Type B pancreatic cell (in vitro differentiated cells): ENCODE measurements around the gene CFD. TPM values are rescaled to one million over a fixed set of nuclear protein-coding genes. Genes with fewer than 3 reads are reported as not detected.

Source experiments
- DNase-seq: peaks from one replicate; pipeline ENCODE4 v3.0.0; 2021; ENCODE audit warnings: mixed read lengths; ENCODE audit not compliant: unreplicated experiment; ENCODE audit errors: extremely low spot score
- H3K27ac Mint-ChIP-seq: 2 replicates; pipeline ENCODE4 v1.8.0; 2021; ENCODE audit warnings: mild to moderate bottlenecking, mixed read lengths
- H3K27me3 Mint-ChIP-seq: 2 replicates; pipeline ENCODE4 v1.8.0; 2021; ENCODE audit warnings: mixed read lengths
- H3K36me3 Mint-ChIP-seq: 2 replicates; pipeline ENCODE4 v1.8.0; 2021; ENCODE audit warnings: mixed read lengths
- H3K4me1 Mint-ChIP-seq: one replicate; pipeline ENCODE4 v1.8.0; 2021; ENCODE audit warnings: mixed read lengths; ENCODE audit not compliant: unreplicated experiment
- H3K4me3 Mint-ChIP-seq: 2 replicates; pipeline ENCODE4 v1.8.0; 2021; ENCODE audit warnings: mild to moderate bottlenecking, mixed read lengths
- H3K9me3 Mint-ChIP-seq: 2 replicates; pipeline ENCODE4 v1.8.0; 2021; ENCODE audit warnings: mixed read lengths
- total RNA-seq: library from RNA; stranded (reverse); gene quantifications from 2 replicates; pipeline ENCODE4 v1.2.1, GENCODE V29; 2021; ENCODE audit warnings: low replicate concordance
- TF ChIP-seq, protein P1 (sequence below): fragments of 200-600 bp; sonication (generic); conservative IDR thresholded peaks from 2 replicates; pipeline ENCODE4 v1.5.0; 2021; ENCODE audit warnings: antibody characterized with exemption, mild to moderate bottlenecking

Gene CFD
- total RNA-seq, 1 donor from 2014 or later = 5.5 TPM

DNA sequence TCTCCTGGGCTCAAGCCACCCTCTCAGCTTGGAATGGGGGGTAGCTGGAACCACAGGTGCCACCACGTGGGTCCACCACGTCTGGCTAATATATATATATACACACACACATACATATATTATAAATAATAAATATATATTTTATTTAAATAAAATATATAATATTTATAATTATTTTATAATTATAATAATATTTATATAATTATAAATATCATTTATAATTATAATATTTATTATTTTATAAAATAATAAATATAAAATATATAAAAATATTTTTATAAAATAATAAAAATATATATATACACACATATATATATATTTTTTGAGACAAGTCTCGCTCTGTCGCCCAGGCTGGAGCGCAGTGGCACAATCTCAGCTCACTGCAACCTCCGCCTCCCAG lies 4.9 kb upstream of the CFD start:
- Mint-ChIP-seq H3K27me3 (peaks cover 6% of the 10 kb centered on the region), H3K9me3 (no peaks in the 10 kb centered on the region), H3K4me1 (no peaks in the 10 kb centered on the region), H3K4me3 (no peak overlapping the region), H3K36me3 (no peaks in the 10 kb centered on the region), H3K27ac (no peak overlapping the region)
- no peak for DNase-seq
- TF ChIP-seq, protein P1, sequence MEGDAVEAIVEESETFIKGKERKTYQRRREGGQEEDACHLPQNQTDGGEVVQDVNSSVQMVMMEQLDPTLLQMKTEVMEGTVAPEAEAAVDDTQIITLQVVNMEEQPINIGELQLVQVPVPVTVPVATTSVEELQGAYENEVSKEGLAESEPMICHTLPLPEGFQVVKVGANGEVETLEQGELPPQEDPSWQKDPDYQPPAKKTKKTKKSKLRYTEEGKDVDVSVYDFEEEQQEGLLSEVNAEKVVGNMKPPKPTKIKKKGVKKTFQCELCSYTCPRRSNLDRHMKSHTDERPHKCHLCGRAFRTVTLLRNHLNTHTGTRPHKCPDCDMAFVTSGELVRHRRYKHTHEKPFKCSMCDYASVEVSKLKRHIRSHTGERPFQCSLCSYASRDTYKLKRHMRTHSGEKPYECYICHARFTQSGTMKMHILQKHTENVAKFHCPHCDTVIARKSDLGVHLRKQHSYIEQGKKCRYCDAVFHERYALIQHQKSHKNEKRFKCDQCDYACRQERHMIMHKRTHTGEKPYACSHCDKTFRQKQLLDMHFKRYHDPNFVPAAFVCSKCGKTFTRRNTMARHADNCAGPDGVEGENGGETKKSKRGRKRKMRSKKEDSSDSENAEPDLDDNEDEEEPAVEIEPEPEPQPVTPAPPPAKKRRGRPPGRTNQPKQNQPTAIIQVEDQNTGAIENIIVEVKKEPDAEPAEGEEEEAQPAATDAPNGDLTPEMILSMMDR = no peak

DNA sequence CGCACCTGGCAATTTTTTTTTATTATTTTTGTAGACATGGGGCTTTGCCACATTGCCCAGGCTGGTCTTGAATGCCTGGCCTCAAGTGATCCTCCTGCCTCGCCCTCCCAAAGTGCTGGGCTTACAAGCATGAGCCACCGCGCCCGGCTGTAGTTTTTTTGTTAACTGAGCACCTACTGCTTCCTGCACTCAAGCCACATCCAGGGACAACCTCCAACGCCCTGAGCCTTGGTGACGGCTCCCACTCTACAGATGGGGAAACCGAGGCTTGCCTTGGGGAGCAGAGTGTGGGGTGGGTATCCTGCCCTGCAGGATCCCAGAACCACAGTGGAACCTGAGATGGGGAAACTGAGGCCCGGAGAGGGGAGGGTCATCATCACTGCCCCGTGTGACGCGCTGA lies 4.3 kb upstream of the CFD start:
- no peak overlapping the region for H3K27ac Mint-ChIP-seq

DNA sequence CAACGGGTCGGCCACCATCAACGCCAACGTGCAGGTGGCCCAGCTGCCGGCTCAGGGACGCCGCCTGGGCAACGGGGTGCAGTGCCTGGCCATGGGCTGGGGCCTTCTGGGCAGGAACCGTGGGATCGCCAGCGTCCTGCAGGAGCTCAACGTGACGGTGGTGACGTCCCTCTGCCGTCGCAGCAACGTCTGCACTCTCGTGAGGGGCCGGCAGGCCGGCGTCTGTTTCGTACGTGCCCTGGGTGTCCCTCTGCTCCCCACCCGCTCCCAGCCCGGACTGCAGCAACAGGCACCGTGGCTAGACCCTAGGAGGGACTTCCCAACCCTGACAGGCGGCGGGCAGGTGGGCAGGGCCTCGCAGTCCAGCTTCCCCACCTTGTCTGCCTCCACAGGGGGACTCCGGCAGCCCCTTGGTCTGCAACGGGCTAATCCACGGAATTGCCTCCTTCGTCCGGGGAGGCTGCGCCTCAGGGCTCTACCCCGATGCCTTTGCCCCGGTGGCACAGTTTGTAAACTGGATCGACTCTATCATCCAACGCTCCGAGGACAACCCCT lies 3.8 kb upstream of the CFD start:
- no peaks in the 10 kb centered on the region for H3K9me3 Mint-ChIP-seq
- H3K4me1 Mint-ChIP-seq = no peaks in the 10 kb centered on the region
- no peaks in the 10 kb centered on the region for H3K36me3 Mint-ChIP-seq
- TF ChIP-seq, protein P1 = no peak
- peaks cover 11% of the 10 kb centered on the region for H3K27me3 Mint-ChIP-seq
- no peak overlapping the region for H3K27ac Mint-ChIP-seq
- DNase-seq = no peak
- H3K4me3 Mint-ChIP-seq = no peak overlapping the region

More for the DNA sequence above, 4.3 kb upstream of the CFD start:
- TF ChIP-seq, protein P1 = no peak
- DNase-seq = no peak
- H3K4me3 Mint-ChIP-seq = no peak overlapping the region
- H3K27me3 Mint-ChIP-seq = peaks cover 11% of the 10 kb centered on the region
- H3K4me1 Mint-ChIP-seq = no peaks in the 10 kb centered on the region
- no peaks in the 10 kb centered on the region for H3K36me3 Mint-ChIP-seq
- H3K9me3 Mint-ChIP-seq = no peaks in the 10 kb centered on the region

DNA sequence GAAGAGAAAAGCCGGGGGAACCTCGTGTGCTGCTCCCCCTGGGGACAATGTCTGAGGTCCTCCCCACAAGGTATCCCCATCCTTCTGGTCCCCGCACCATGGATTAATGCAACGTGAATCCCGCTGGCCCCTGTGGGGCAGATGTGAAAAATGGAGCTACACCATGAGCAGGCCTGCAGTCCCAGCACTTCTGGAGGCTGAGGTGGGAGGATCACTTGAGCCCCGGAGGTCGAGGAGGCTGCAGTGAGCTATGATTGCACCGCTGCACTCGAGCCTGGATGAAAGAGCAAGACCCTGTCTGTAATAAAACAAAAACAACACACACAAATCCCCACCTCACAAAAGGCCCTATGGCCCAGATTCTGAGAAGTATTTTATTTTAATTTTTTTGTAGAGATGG lies 1.2 kb upstream of the CFD start:
- Mint-ChIP-seq H3K4me1 (no peaks in the 10 kb centered on the region), H3K4me3 (no peak overlapping the region), H3K27ac (no peak overlapping the region), H3K36me3 (no peaks in the 10 kb centered on the region), H3K9me3 (no peaks in the 10 kb centered on the region), H3K27me3 (peaks cover 14% of the 10 kb centered on the region)
- TF ChIP-seq, protein P1 = no peak
- no peak for DNase-seq

DNA sequence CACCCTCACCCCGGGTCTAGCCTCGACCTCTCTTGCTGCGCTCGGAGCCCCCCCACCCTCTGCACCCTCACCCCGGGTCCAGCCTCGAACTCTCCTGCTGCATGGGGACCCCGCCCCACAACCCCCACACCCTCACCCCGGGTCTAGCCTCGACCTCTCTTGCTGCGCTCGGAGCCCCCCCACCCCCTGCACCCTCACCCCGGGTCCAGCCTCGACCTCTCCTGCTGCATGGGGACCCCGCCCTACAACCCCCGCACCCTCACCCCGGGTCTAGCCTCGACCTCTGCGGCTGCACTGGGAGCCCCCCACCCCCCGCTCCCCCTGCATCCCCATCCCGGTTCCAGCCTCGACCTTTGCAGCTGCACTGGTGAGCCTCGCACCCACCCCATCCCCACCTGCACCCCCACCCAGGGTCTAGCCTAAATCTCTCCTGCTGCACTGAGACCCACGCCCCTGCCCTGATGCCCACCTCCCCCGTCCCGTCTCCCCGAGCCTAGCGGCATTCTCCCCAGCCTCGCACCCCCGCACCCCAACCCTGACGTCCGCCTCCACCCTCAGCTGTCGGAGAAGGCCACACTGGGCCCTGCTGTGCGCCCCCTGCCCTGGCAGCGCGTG lies 1.8 kb downstream of the CFD start:
- H3K4me1 Mint-ChIP-seq = no peaks in the 10 kb centered on the region
- DNase-seq = no peak
- TF ChIP-seq, protein P1 = no peak
- no peaks in the 10 kb centered on the region for H3K36me3 Mint-ChIP-seq
- no peak overlapping the region for H3K27ac Mint-ChIP-seq
- peaks cover 14% of the 10 kb centered on the region for H3K27me3 Mint-ChIP-seq
- no peak overlapping the region for H3K4me3 Mint-ChIP-seq
- H3K9me3 Mint-ChIP-seq = no peaks in the 10 kb centered on the region
